IPS DF 4.7 (cell line): ENCODE results near the gene RREB1.
"Not testable (repeated sequence)": the region's sequence is repeated elsewhere in the genome, so short reads cannot be mapped to it uniquely, and the experiment has no call there.

Experiments used
- DNase-seq: peaks from one replicate; pipeline ENCODE4 v3.0.0-alpha.2; 2013; ENCODE audit warnings: low spot score; ENCODE audit errors: extremely low read depth

RREB1 gene

GRCh38 chr6:7261852-7262461, 154.2 kb downstream of the RREB1 start:
- DNase-seq, result no peak

- DNase-seq, result no peak
These were observed 155.2 kb downstream of the RREB1 start for GRCh38 chr6:7262746-7263518.

GRCh38 chr6:7263519-7263805, 155.7 kb downstream of the RREB1 start:
- DNase-seq, result not testable (repeated sequence)

GRCh38 chr6:7264041-7264440, 156.3 kb downstream of the RREB1 start:
- no peak for DNase-seq

GRCh38 chr6:7264686-7265384, 157.1 kb downstream of the RREB1 start:
- no peak for DNase-seq

GRCh38 chr6:7265385-7265726, 157.6 kb downstream of the RREB1 start:
- DNase-seq, result not testable (repeated sequence)

- no peak for DNase-seq
These were observed 159.3 kb downstream of the RREB1 start for GRCh38 chr6:7267071-7267465.

GRCh38 chr6:7267466-7268091, 159.8 kb downstream of the RREB1 start:
- DNase-seq, result no peak

GRCh38 chr6:7268362-7268761, 160.6 kb downstream of the RREB1 start:
- DNase-seq, result no peak

GRCh38 chr6:7268816-7269555, 161.2 kb downstream of the RREB1 start:
- DNase-seq, result no peak

- no peak for DNase-seq
These were observed 162.1 kb downstream of the RREB1 start for GRCh38 chr6:7269816-7270215.

- no peak for DNase-seq
These were observed 162.8 kb downstream of the RREB1 start for GRCh38 chr6:7270320-7271204.

GRCh38 chr6:7271205-7271534, 163.4 kb downstream of the RREB1 start:
- no peak for DNase-seq

GRCh38 chr6:7273709-7274108, 165.9 kb downstream of the RREB1 start:
- no peak for DNase-seq

- DNase-seq, result not testable (repeated sequence)
These were observed 166.8 kb downstream of the RREB1 start for GRCh38 chr6:7274525-7274924.

GRCh38 chr6:7276199-7276524, 168.4 kb downstream of the RREB1 start:
- no peak for DNase-seq

- DNase-seq, result no peak
These were observed 174.5 kb downstream of the RREB1 start for GRCh38 chr6:7282097-7282906.

- DNase-seq, result no peak
These were observed 175.9 kb downstream of the RREB1 start for GRCh38 chr6:7283676-7284075.

GRCh38 chr6:7285416-7285815, 177.7 kb downstream of the RREB1 start:
- DNase-seq, result no peak

- no peak for DNase-seq
These were observed 182.3 kb downstream of the RREB1 start for GRCh38 chr6:7290079-7290478.
